SW 1271 (cell line): ENCODE results near the gene CDKL1.

Experiments
- DNase-seq, 2 experiments: peaks; one replicate each; lab custom pipeline; 2025; lab: John Stamatoyannopoulos, UW

Gene CDKL1

DNA sequence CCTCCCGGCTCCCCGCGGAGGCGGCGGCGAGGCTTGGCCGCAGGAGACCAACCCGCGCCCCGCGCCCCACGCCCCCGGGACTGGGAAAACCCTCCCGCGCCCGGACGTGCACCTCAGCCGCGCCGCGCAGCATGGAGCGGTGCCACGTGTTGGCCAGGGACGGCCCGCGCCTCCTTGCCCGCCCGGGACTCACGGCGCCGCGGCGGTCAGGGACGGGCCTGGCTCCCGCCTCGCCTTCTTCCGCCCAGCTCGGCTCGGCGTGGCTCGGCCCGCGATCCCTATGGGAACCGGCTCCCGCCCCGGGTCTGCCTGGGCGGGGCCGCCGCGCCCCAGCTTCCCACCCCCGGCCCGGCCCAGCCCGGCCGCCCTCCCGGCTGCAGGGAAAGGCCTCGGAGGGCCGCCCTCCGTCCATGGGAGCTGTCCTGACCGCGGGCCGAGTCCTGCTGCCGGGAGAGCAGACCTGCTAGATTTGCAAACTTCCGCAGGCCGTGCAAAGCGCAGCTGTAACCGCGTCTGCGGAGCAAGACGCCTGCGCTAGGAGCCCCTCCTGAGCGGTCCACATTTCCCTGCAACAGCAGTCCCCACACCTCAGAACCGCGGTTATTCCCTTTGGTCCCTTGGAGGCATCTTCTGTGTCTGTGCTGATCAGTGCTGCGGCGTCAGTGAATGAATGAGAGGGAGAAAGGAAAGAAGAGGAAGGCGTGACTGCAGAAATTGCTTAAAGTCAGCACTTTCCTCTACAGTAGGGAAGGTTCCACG, at the start of gene CDKL1:
Gene CDKL1 (minus strand): TSS at position 251 of the 759 bp plus-strand sequence. CDS start 1,013 bp downstream, outside the sequence.
- peak in 1 of 2 experiments; percentile 48 for DNase-seq

DNA sequence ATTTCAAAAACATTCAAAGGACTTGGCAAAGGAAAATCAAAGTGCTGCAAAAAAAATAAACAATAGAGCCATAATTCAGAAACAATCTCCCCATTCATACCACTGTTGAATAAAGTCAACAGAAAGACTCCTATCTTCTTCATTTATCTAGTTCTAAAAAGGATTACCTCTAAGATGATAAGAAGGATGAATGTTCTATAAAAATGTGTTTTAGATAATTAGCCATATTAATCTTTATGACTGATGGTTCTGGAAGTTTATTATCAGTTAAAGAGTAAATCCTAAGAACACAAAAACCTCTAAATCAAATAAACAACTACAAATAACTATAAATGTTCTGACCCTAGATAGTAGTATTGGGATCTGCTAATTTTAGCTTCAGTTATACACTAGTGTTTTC, 37.8 kb upstream of the CDKL1 start:
- DNase-seq: no peak

DNA sequence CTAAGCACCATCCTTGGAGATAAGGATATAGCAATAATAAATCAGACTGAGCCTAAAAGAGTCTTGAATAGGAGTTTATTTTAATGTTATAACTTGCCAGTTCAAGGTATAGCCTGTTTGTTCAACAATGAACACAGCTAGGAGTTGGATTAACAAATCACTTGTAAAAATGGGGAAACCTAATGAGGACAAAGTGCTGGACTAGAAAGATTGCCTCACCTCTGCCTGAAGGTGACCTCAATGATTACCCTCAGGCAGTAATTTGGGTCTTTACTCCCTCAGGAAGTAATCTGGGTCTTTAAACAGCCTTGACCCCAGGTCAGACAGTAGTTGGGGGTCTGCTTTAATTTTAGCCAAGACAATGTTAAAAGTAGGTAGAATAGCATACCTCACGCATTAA, 35.5 kb upstream of the CDKL1 start:
- no peak for DNase-seq

DNA sequence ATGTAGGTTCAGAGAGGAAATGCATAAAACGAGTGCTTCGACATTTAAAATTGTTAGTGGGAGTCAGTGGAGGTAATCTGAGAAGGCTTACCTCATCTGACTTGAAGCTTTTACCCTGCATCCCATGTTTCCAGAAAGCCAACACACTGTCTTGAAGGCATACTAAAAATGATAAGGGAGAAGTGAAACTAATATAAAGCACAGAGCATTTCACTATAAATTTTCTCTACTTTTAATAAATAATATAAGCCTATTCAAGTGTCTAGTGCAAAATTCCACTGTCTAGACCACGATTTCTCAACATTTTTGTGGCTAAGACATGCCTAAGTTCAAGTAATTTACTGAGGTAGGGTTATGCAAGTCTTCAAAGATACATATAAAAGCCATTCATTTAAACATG, 29.1 kb upstream of the CDKL1 start:
- DNase-seq: no peak

DNA sequence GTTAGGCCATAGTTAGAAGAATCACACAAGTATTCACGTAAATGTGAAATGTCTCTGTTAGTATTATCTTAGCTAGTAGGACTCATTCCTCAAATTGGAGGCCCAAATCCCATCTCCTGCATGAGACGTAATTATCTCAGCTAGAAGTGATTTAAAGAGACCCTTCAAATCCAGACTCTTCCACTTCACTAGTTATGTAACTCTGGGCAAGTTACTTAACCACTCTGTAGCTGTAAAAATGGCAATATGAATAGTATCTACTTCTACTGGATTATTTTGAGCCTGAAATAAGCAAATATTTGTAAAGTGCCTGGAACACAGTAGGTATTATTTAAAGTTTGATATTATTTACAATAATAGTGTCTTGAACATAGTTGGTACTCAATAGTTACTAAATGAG, 28.4 kb upstream of the CDKL1 start:
- DNase-seq: no peak

DNA sequence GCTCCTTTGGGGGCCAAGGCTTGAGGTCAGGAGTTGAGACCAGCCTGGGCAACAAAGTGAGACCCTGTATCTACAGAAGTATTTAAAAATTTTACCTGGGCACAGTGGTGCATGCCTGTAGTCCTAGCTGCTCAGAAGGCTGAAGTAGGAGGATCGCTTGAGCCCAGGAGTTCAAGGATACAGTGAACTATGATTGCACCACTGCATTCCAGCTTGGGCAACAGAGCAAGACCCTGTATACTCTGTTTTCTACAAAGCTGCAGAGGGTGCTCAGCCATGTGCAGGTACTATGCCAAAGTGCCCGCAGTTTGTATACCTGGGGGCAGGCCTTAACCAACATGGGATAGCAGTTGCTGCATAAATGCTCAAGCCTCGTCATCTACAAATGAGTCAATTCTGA, 26.8 kb upstream of the CDKL1 start:
- DNase-seq: no peak

DNA sequence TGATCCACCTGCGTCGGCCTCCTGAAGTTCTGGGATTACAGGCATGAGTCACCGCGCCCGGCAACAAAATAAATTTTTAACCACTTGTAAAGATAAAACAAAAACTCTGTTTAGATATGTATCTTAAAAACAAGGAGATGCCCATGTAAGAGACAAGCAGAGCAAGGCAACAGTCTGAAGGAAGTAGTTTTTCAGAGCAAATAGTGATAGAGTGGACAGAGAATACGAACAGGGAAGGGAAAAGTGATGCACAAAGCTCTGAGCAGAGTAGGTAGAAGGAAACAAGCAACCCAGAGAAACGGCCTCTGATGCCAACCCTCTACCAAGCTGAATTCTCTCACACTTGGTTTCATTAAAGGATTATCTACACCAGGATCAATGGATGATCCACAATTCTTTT, 24.8 kb upstream of the CDKL1 start:
- no peak for DNase-seq

DNA sequence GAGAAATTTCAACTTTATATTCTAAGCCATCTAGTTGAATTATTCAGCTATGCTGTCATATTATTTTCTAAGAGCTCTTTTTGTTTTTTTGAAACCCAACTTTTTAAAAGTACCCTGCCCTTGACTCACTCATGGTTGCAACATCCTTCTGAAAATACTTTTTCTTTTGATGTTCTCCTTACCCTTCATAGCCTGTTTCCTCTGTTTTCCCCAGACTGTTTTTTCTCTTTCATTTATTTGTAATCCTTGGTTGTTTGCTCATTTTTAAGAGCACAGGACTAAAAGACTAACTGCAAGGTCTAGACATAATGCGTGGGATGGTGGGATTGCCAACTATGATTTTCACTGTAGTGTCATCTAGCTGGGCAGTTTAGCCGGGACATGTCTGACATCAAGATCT, 21.2 kb upstream of the CDKL1 start:
- DNase-seq: no peak

DNA sequence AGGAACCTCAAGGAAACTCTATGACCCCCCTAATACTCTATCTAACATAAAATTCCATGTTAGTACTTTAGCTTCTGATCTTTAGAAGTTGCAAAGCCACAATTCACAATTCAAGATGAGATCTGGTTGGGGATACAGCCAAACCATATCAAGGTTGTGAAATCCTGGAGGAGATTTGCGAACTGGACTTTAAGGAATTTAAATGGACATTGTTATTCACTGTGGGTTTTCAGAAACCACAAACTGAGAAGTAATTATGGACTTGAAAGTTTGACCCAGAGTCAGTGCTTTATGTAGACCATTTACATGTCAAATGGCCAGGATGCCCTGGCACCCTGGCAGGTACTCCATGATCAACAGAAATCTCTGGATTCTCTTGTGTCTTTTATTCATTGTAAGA, 14.2 kb upstream of the CDKL1 start:
- DNase-seq: no peak

DNA sequence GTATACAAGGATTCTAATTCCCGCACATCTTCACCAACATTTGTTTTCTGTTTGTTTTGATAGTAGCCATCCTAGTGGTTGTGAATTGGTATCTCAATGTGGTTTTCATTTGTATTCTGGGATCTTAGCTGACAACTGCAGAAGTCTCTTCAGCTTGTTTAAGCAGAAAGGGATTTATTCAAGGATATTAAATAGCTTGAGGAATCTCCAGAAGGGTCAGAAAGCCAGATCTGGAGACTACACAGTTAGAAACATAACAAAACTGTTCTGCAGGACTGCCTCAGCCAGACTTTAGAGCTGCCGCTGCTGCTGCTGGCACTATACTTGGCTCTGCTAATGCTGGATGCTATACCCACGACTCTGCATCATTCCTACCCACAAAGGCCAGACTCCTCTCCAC, 13.4 kb upstream of the CDKL1 start:
- no peak for DNase-seq

DNA sequence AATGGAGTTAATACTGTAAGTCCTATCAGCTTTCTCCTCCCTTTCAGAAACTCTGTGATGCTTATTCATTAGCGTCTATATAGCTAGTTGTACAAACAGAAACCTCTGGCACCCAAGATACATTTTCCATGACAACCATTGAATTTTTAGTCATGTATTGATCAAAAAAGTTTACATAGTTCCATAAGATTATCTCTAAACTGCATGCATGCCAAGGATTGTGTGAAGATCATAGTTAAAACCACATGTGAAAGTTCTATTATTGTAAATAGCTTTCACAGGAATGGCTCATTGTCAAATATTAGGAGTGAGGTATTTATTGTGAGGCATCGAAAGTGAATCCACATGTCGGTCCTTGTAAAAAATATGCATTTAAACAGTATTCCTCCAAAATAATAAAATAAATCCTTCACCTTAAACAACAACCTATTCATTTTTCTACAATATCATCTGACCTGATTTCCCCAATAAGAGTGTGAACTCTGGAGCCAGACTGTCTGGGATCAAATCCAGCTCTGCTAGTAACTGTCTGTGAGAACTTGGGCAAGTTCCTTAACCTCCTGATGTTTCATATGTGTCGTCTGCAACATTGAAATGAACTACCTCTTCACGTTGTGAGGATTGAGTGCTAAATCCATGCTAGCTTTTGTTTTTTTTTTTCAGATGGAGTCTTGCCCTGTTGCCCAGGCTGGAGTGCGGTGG, 10.6 kb upstream of the CDKL1 start:
- no peak for DNase-seq

DNA sequence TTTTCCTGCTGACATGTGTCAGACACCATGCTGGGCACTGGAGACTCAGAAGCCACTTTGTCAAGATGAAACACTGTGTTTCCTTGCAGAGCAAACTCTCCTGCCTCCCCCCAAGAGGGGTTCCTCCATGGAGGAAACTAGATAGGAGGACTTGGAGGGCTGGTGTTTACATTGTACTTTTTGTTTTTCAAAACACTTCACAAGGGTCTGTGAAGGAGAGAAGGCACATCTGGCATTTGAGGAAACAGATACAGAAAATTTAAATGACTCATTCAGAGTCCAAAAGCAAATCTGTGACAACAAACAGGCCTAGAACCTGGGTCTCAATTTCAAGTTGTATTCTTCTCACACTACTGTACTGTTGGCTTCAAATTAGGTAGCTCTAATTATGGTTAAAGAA, 6.7 kb upstream of the CDKL1 start:
- DNase-seq: no peak

DNA sequence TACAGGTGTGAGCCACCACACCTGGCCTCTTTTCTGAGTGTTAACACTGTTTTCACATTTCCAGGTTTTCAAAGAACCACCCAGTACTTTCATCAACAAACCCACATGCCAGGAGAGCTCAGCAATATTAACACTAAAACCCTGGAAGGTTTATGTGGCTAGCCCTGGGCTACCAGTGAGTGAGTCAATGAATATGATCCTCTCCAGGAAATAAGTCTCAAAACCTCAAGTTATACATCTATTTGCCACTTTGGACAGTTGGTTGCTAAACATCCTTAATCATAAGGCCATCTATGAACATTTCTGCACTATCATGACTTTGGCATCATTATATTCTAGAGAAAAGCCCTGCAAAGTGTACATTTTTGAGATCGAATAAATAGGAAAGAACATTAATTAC, 6.3 kb upstream of the CDKL1 start:
- DNase-seq: no peak

DNA sequence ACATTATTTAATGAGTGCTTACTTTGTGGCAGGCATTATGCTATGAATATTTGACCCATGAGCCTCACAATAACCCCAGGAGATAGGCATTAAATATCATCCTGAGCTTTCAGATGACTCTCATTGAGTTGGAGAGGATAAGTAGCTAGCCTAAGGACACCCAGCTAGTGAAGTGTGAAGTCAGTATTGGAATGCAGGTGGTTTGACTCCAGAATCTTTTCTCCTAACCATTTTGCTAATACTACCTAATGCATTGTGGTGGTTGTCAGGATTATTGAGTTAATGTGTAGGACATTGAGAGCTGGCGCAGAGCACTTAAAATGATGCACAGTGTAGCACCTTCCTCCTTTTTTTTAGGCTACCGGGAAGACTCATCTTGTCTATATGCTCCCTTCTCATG, 3.8 kb upstream of the CDKL1 start:
- no peak for DNase-seq

DNA sequence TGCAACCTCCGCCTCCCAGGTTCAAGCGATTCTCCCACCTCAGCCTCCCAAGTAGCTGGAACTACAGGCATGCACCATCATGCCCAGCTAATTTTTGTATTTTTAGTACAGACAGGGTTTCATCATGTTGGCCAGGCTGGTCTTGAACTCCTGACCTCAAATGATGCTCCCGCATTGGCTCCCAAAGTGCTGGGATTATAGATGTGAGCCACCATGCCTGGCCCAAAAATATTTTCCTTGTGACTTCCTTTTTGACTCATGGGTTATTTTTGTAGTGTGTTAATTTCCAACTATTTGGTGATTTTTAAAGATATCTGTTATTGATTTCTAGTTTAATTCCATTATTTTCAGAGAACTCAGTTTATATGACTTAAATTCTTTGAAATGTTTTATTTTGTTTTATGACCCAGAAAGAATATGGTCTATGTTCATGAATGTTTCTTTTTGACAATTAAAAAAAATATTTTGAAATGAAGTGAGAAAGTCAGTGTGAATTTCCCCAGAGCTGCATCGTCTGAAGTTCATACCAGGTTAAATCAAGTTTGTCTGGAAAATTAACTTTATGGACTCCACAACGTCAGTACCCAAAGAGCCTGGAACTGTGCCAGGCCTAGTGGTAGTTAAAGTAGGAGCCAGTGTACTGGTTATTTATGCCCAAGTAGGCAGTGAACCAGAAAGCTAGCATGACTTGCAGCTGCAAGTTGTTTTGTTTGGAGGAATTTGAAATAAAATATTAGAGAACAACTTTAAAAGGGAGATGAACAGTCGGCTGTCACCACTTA, 2.8 kb upstream of the CDKL1 start:
- peak in 1 of 2 experiments; percentile 11 for DNase-seq

DNA sequence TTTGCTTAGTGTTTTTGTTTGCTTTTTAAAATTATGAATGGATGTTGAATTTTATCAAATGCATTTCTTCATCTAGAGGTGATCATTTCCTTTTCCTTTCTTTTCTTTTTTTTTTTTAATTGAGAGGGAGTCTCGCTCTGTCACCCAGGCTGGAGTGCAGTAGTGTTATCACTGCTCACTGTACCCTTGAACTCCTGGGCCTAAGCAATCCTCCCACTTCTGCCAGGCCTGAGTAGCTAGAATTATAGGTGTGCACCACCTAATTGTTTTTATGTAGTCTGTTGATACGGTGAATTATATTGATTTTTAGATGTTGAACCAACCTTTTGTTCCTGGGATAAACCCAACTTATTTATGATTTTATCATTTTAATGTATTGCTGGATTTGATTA, 1.5 kb upstream of the CDKL1 start:
- no peak for DNase-seq

DNA sequence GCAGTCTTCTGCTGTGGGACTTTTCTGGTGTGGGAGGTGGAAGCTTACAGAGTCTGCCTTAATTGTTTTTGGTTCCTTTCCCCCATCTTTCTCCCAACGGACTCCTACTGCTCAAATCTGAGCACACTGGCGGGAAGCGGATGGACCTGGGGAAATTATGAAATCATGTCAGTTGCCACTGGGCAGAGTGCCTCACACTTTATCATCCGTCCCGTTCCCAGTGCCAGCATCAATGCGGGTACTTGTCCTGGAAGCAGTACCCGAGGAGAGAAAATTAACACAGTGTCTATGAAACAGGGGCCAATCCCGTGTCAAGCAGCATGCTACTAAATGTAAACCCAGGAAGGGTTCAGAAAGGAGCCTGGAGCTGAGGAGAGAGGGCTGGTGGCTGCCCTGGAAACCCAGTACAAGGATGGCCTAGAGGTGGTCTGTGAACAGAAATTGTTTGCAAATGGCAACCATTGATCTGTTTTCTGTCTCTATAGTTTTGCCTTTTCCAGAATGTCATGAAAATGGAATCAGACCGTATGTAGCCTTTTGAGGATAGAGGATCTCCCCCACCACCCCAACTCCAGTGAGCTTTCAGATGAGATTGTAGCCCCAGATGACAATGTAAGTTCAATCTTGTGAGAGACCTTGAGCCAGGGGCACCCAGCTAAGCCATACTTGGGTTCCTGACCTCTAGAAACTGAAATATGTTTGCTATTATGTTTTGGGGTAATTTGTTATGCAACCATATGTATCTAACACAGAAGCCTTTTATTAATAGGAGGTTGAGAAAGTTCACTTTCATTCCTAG, 908 bp upstream of the CDKL1 start:
- DNase-seq: no peak

DNA sequence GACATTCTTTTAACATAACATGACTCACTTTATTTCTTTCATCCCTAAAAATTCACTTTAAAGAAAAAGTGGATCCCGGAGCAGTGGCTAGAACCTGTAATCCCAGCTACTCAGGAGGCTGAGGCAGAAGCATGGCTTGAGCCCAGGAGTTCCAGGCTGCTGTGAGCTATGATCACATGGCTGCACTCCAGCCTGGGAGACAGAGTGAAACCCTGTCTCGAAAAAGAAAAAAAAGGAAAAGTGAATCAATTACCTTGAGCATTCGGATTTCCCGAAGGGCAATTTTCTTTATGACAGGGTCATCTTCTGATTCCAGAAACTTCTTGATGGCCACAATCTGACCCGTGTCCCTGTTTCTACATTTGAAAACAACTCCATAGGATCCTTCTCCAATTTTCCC, 1.2 kb downstream of the CDKL1 start:
- no peak for DNase-seq

DNA sequence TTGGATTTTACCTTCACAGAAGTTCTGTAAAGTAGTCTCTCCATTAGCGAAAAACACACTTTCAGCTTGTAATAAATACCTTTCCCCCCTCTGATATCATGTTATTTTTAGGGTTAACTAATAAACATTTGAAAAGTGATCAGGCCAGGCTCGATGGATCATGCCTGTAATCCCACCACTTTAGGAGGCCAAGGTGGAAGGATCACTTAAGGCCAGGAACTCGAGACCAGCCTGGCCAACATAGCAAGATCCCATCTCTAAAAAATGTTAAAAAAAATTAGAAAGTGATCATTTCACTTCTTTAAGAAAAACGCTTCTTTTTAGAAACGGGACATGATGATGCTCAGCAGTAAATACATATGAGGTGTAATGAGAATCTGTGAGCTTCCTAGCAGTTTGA, 2.0 kb downstream of the CDKL1 start:
- DNase-seq: no peak

DNA sequence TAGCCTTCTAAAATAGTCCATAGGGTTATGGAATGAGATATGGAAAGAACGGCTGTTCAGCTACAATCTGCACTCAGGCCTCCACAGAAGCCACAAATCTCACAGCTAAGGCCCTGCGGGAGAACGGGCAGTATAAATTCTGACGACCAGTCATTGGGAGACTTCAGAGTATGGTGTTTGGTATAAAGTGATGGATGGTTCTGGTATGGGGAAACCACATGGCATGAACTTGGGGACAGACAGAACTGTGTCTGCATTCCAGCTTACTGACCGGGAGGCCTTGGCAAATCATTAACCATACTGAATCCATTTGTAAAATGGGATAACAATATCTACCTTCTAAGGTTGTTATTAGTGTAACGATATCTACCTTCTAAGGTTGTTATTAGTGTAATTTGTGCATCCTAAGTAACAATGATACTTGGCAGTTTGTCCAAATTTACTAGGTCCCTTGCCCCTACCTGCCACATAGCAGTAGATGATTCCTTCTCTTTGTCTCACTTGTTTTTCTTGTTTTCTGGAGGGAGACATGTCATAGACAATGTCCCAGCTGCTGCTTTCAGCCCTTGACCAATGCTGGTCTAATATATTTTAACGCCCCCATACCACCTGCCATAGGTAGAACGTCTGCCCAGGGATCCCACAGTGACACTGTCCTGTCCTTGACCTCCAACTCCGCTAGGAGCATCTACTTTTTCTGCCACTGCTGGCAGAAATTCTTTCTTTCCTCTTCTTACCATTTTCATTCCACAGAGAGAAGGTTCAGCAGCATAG, 6.8 kb downstream of the CDKL1 start:
- no peak for DNase-seq

DNA sequence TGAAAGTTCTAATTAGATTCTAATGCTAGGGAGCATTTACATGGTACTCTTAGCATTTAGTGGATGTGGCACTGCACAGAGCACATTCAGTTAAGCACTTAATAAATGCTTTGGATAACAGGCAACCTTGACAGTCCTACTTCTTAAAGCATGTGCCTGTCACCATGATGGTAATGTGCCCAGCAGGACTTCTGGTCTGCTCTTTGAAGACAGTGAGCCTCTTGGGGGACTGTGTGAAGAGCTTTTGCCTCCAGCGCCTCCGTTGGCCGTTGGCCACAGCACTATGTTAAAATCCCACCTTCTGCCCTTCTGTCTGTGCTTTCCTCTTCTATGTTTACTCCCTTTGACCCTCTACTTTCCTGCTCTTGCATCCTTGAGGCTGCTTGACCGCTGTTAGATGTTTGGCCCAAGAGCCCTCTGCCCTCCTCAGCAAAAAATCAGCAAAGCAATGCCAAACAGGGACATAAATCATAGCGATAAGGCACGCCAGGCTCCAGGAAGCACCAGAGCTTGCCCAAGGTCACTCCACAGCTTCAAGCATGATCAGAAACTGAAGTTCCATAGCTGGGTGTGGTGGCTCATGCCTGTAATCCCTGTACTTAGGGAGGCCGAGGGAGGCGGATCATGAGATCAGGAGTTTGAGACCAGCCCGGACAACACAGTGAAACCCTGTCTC, 8.3 kb downstream of the CDKL1 start:
- DNase-seq: no peak
